ENCODE measurements around the gene ERBIN.

DNA sequence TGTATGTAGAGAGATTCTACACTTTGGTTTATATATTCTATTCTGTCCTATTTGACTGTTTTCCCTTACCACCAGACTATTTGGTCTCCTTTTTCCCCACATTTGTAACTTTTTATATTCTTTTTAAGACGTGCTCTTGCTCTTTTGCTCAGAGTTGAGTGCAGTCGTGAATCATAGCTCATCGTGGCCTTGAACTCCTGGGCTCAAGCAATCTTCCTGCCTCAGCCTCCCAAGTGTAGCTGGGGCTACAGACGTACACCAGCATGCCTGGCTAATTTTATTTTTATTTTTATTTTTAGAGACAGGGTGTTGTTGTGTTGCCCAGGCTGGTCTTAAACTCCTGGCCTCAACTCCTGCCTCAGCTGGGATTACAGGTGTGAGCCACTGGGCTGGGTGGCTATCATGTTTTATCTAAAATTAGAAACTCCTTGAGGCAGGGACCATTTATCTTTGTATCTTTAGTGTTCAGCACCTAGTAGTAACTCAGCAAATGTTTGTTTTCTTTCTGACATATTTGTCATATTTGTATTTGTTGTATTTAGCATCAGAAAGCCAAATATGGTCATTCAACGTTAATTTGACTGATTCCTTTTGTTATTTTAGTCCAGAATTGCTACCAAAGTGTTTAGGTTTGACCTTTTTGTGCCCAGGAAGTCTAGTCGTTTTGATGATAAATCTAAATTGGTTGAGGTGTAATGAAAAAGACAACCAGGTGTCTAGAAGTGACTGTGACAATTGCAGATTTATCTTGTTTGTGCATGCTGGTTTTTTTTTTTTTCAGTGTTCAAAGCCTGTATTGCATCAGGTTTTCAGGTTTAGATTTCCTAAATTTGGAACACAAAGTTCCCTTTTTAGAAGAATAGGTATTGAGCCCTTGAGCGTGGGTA lies 44.3 kb downstream of the ERBIN start:
- TF ChIP-seq CTCF (IDR thresholded peaks at IDR 0.05; ENCODE audit: low read length), result no peak
- TF ChIP-seq EZH2 (IDR thresholded peaks at IDR 0.05; ENCODE audit: borderline replicate concordance, low read length), result no peak

Data from OCI-LY1 (cell line).